HG03025 (cell line): ENCODE data around the gene KRT33A.
"Not testable (repeated sequence)": the region's sequence is repeated elsewhere in the genome, so short reads cannot be mapped to it uniquely, and the experiment has no call there.

Experiments used
- ATAC-seq: cut with Tn5 transposase; IDR thresholded peaks from one replicate; pipeline ENCODE4 v1.9.1; 2021; ENCODE audit warnings: mild to moderate bottlenecking, moderate library complexity; ENCODE audit not compliant: unreplicated experiment, low FRiP score

The KRT33A gene

DNA sequence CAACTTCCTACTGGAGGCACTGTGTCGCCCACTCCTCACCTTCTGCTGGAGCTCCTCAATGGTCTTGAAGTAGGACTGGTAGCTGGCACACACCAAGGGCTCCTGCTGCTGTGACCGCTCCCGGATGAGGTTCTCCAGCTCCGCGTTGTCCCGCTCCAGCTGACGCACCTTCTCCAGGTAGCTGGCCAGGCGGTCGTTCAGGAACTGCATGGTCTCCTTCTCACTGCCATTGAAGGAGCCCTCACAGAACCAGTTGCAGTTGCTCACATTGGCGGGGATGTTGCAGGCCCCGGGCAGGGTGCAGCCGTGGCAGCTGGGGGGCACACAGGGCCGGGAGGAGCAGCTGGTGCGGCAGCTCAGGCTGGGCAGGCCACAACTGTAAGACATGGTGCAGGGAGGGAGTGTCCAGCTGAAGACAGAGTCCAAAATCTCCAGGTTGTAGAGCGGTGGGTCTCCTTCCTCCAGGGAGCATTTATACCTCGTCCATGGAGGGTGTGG lies at the start of gene KRT33A:
Gene KRT33A (minus strand): TSS at position 448 of the 498 bp plus-strand sequence. CDS start 61 bp downstream, at position 387.
- not testable (repeated sequence) for ATAC-seq

DNA sequence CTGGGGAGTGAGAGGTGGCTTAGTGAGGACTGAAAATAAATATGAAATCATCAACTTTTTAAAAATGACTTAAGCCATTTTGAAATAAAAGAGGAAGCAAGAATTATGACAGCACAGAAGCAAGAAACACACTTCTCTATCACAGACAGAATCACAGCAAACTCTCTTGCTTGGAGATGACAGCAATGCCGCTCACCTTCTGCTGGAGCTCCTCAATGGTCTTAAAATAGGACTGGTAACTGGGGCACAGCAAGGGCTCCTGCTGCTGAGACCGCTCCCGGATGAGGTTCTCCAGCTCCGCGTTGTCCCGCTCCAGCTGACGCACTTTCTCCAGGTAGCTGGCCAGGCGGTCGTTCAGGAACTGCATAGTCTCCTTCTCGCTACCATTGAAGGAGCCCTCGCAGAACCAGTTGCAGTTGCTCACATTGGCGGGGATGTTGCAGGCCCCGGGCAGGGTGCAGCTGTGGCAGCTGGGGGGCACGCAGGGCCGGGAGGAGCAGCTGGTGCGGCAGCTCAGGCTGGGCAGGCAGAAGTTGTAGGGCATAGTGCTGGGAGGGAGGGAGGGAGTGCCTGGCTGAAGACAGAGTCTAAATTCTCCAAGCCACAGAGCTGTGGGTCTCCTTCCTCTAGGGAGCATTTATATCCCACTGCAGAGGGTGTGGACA lies 46.5 kb upstream of the KRT33A start, which contains the start of gene KRT31:
Gene KRT31 (minus strand): TSS at position 613 of the 665 bp plus-strand sequence. CDS start 69 bp downstream, at position 544.
- no peak for ATAC-seq

DNA sequence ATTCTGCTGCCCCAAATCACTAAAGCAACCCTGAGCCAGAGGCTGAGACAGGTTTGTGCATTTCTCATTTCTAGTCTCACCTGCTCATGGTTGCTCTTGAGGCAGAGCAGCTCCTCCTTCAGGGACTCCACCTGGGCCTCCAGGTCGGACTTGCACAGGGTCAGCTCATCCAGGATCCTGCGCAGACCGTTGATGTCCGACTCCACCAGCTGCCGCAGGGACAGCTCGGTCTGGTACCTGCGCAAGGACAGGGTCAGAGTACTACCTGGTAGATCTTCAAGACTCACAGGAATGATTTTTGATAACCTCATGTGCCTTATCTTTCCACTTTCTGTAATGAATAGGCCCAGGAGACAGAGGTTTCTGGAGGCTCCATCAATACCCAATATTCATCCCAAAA lies 45.7 kb upstream of the KRT33A start:
- no peak for ATAC-seq

DNA sequence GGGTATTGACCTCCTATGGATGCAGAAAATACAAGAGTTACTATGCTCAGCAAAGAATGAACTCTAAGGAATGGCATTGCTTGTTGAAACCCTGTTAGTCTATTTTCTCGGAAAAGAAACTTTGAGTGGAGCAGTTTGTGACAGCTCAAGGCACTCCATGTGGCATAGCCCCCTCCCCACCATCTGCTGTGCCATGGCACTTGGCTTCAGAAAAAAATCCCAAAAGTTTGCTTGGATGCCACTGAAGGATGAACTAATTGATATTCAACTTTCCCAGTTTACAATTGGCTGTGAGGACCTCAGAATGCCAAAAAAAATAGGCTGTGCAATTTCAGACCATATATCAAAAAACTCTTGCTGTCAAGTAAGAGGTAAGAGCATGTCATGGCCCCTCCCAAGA lies 45.0 kb upstream of the KRT33A start:
- ATAC-seq = no peak

DNA sequence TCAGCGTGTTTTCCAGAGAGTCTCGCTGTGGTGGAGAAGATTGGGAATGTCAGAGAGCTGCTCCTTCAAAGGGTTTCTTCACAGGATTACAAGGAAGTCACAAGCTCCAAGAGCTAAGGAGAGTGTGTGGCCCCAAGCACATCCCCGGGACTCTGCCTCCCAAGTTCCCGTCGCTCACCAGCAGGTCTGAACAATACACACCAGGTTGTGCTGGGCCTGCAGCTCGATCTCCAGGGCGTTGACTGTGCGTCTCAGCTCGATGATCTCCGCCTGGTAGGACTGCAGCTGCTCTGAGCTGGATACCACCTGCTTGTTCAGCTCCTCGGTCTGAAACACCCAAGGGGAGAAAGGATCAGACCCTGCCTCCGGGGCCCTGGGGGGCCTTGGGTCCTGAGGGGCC lies 44.4 kb upstream of the KRT33A start:
- not testable (repeated sequence) for ATAC-seq

DNA sequence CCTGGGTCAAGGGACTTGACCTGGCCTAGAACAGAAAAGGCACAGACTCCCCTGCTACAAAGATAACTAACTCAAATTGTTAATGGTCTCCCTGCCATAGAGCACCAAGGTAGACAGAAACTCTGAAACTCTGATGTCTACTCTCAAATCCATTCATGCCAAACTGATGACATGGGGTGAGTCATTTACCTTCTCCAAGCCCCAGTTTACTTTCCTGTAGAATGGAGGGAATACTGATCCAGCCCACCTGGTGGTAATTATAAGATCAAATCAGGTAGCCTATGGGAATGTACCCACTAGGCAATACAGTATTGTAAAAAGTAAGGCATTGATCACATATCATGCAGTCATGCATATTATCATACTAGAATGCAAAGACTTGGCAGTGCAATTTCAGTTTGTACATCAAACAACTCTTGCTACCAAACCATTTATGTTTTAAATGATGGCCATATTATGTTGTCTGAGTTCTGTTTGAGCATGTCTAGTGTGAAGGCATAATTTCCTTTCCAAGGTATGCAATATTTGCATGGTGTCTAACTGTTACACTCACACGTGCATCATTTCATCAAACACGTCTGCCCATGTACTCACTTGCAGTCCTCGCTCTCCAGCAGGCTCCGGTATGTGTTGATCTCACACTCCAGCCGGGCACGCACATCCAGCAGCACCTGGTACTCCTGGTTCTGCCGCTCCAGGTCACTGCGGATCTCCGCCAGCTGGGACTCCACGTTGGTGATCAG lies 43.8 kb upstream of the KRT33A start:
- no peak for ATAC-seq

DNA sequence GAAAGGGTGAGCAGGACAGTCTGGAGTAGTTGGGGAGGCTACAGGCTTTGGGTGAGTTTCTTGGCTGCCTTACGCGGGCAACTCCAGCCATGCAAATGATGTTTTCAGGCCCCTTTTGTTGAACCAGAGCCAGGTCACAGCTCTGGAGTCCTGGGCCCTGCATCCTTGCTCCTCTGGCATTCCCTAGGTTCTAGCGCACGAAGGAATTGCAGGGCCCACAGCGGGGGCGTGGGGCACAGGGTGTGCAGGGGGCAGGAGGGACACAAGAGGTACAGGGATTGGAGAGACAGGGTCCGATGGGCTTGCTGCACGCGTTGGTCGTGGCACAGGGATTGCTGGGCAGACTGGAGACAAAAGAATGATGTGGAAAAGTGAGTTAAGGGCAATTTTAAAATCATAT lies 43.2 kb upstream of the KRT33A start:
- no peak for ATAC-seq

DNA sequence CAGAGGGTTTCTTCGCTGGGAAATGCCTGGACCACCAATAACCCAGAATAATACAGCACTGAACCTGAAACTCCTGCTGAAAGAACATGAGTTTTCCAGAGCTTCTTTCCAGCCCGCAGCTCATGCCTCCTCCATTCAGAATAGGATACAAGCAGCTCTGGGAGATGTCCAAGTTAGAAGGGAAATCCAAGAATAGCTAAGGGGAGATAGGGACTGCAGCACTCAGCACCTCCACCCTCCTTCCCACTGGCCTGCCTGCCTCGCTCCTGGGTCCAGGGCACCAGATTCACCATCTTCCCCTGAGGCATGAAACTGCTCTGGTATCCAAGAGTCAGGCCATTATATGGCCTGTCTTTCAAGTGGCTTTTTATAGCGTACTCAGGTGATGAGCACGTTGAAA lies 42.7 kb upstream of the KRT33A start:
- no peak for ATAC-seq

DNA sequence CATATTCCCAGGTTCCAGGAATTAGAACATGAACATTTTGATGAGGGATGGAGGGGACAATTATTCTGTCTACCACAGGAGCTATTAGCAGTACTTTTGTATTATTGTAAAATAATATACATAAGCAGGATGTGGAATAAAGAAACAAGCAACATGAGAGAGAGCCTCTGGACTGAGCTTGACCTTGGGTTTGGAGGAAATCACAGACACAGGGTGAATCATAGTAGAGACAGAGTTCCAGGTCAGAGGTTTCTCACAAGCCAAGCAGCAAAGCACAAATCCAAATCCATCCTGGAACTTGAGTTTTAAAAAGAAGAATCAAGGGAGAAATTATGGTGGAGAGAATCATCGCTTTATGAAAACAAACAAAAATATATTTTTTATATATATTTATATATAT lies 41.6 kb upstream of the KRT33A start:
- ATAC-seq = no peak

DNA sequence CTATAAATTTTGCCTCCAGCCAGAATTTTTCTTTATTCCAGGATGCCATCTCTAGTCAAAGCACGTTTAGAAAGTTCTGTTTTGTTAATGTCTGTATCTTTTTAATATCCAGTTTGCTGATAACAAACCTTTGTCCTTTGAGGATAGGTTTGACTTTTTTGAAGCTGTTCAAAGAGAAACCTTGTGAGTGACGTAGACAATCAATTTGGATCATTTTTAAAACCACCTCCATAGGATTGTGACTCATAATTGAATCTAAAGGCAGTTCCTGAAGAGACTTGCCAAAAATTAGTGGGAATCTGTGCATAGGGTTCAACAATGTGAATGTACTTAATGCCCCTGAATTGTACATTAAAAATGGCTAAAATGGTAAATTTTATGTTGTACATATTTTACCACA lies 40.9 kb upstream of the KRT33A start:
- ATAC-seq = no peak

DNA sequence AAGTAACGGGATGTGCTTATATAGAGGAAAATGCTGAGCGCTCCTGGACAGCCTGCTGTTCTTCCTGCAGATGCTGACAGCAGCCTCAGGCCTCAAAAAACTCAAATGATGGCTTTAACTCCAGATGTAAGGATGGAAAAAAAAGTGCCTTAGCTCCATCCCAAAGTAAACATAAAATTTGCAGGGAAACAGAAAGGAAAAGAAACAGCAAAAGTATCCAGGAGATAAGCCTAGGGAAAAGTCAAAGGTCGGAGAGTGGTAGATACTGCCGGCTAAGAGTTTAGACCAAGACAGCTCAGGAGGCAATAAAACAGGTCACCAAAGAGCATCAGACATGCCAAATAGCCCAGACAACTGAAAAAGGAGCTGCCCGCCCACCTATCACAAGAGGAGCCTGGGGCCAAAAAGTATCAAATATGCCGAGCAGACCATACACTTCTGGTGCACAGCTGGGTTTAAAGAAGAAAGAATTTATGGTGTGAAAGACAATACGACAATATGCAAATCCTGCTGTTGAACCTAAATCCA lies 39.8 kb upstream of the KRT33A start:
- ATAC-seq = no peak

DNA sequence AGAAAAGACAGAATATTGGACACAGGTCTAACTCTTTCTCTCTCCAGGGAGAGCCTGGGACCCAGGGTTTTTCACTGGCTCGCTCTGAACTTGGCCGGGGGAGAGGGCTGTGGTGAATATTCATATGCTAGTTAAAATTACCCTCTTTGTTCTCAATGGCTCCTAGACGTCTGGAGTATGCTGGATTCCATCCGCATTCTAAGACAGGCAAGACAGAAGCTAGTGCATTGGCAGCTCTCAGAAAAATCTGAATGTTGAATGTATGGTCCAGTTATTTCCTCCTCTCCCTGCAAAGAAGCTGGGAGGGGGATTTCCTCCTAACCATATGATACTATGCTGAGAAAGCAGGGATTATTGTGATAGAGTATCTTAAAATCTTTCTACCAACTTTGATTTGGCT lies 37.0 kb upstream of the KRT33A start:
- ATAC-seq = no peak

DNA sequence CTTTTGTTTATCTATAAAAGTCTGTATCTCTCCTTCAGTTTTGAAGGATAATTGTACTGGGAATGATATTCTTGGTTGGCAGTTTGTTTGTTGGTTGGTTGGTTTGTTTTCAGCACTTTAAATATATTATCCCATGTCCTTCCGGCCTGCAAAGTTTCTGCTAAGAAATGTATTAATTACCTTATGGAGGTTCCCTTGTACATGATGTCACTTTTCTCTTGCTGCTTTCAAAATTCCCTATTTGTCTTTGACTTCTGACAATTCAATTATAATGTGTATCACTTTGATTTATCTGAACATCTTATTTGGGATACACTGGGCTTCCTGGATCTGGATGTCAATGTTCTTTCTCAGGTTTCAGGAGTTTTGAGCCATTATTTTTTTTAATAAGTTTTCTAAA lies 35.6 kb upstream of the KRT33A start:
- no peak for ATAC-seq

DNA sequence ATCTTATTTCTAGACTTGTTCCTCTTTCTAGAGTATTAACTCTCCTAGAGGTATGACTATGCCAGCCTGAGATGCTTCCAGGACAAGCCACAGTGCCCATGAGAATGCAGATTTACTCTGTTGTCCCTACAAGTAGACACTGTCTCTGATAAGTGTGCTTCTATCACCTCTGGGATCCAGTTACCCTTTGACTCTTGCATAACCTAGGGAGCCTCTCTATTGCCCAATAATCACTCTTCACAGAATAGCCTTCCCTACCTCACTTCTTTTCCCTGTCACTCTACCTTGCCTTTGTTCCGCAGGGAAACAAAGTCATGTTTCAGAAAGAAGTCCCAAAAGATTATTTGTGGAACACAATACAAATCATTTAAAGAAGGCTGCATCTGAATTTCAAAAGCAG lies 33.1 kb upstream of the KRT33A start:
- ATAC-seq = no peak

DNA sequence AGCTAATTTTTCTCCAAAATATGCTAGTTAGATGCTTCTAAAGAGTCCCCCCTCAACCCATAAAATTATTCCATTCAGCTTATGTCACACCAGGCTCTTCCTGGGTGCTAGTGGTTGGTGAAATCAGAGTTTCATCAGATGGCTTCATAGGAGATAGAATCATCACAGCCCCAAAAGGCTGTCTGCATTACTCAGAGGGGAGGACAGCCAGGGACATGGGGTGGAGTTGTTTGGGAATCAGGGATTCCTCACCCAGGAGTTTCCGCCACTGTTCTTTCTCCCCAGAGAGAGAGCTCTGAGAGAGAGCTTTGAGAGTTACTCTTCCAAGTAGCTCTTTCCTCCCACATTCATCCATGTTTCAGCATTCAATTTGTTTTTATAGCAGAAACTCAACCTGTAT lies 31.8 kb upstream of the KRT33A start:
- ATAC-seq = no peak

DNA sequence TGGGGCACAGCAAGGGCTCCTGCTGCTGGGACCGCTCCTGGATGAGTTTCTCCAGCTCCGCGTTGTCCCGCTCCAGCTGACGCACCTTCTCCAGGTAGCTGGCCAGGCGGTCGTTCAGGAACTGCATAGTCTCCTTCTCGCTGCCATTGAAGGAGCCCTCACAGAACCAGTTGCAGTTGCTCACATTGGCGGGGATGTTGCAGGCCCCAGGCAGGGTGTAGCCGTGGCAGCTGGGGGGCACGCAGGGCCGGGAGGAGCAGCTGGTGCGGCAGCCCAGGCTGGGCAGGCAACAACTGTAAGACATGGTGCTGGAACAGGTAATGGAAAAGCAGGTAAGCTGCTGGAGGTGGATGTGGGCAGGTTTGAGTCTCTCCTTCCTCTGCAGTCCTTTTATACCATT lies 31.3 kb upstream of the KRT33A start, which contains the start of gene KRT34:
Gene KRT34 (minus strand): TSS at position 364 of the 400 bp plus-strand sequence. CDS start 60 bp downstream, at position 304.
- not testable (repeated sequence) for ATAC-seq

DNA sequence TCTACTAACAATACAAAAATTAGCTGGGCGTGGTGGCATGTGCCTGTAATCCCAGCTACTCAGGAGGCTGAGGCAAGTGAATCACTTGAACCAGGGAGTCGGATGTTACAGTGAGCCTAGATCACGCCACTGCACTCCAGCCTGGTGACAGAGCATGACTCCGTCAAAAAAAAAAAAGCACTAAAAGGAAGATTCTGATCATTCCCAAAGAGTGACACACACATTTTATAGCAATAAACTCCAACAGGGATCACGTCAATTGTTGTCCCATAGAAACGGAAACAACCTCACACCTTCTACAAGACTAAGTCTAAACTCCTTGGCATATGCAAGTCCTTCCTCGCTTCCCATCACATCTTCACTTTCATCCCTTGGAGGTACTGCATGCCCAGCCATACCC lies 29.5 kb upstream of the KRT33A start:
- not testable (repeated sequence) for ATAC-seq

DNA sequence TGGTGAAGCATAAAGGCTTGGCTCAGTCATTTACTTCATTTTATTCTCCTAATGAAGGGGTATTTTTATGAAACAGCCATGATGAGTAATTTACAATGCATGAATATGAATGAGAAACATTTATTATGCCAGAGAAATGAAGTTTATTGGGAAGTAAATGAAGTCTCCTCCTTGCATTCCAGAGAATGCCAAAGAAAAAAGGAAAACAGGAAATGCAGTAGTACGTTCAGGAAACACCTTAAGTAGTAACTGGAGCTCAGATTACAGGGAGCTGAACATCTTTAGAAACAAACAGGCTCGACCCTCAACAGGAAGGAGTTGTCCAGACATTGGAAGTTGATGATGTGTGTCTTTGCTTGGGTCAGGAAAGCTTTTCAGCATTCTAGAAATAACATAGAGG lies 26.9 kb upstream of the KRT33A start:
- ATAC-seq = no peak

DNA sequence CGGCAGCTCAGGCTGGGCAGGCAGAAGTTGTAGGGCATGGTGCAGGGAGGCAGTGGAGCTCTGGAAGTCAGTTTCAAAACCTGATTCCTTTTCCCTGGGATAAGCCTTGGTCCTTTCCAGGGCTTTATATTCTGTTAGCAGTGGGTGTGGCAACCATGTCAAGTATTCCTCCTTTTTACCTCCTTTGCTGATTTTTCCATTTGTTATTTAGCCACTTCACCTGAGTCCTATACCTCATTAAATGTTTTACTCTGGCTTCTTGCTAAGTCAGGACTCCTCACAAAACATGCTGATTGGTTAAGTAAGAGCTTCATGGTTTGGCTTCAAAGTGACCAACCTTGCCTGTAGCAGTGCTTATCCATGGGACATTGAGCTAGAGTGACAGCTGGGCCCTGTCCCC lies 19.1 kb upstream of the KRT33A start, which contains the start of gene KRT33B:
Gene KRT33B (minus strand): TSS at position 101 of the 400 bp plus-strand sequence. CDS start 63 bp downstream, at position 38.
- no peak for ATAC-seq

DNA sequence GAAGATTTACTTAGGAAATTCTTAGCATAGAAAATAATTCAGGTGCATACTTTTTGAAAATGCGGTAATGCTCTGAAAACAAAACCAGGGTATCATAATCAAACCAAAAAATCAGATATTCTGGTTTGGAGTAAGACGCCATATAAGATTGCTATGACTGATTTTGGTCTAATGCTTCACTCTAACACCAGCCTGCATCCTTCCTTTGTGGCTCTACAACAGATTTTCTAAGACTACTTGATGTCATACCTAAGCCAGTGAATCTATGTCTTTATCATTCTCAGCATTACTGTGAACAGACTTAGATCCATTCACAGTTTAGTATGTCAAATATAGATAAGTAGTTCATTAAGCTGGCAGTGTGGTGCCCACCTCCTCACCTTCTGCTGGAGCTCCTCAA lies 18.4 kb upstream of the KRT33A start:
- no peak for ATAC-seq

DNA sequence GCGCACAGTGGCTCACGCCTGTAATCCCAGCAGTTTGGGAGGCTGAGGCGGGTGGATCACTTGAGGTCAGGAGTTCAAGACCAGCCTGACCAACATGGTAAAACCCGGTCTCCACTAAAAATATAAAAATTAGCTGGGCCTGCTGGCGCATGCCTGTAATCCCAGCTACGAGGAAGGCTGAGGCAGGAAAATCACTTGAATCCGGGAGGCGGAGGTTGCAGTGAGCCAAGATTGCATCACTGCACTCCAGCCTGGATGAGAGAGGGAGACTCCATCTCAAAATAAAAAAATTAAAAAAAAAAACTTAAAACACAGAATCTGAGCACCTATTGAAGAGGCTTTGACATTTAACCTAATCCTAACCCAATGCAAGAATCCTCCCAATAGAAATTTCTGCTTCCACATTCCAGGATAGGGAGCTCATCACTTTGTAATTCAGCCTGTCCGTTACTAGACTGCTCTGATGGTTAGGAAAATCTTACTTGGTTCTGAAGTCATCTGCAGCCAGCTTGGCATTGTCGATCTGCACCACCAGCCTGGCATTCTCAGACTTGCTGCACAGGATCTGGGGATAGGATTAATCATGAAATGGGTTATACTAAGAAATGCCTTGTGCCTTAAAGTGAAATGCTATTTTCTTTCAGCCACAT lies 16.9 kb upstream of the KRT33A start:
- no peak for ATAC-seq
